HG03565 (cell line): ENCODE data around the gene RNF186.
"Not testable (repeated sequence)": the region's sequence is repeated elsewhere in the genome, so short reads cannot be mapped to it uniquely, and the experiment has no call there.

Experiments
- ATAC-seq: cut with Tn5 transposase; IDR thresholded peaks from one replicate; pipeline ENCODE4 v1.9.1; 2021; ENCODE audit warnings: mild to moderate bottlenecking, moderate library complexity; ENCODE audit not compliant: unreplicated experiment

Gene RNF186

DNA sequence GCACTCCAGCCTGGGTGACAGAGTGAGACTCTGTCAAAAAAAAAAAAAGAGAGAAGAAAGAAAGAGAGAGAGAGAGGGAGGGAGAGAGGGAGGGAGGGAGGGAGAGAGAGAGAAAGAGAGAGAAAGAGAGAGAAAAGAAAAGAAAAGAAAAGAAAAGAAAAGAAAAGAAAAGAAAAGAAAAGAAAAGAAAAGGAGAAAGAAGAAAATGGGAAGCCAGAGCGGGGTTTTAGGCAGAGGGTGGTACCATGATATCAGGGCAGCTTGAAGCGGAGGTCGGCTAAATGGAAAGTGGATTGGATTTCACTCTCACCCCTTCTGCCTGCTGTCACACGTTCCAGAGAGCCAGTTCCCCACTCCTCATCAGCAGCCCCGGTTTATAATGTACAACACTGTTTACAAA lies 17.3 kb downstream of the RNF186 start:
- ATAC-seq, result no peak

DNA sequence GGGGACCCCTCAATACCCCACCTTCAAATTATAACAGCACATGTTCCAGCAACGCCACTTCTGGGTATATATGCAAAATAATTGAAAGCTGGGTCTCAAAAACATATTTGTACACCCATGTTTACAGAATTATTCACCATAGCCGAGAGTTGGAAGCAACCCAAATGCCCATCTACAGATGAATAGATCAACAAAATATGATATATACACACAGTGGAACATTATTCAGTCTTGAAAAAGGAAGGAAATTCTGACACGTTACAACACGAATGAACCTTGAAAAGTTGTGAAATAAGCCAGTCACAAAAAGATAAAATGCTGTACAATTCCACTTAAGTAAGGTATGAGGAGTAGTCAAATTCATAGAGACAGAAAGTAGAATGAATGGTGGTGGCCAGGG lies 20.5 kb downstream of the RNF186 start:
- ATAC-seq, result no peak

DNA sequence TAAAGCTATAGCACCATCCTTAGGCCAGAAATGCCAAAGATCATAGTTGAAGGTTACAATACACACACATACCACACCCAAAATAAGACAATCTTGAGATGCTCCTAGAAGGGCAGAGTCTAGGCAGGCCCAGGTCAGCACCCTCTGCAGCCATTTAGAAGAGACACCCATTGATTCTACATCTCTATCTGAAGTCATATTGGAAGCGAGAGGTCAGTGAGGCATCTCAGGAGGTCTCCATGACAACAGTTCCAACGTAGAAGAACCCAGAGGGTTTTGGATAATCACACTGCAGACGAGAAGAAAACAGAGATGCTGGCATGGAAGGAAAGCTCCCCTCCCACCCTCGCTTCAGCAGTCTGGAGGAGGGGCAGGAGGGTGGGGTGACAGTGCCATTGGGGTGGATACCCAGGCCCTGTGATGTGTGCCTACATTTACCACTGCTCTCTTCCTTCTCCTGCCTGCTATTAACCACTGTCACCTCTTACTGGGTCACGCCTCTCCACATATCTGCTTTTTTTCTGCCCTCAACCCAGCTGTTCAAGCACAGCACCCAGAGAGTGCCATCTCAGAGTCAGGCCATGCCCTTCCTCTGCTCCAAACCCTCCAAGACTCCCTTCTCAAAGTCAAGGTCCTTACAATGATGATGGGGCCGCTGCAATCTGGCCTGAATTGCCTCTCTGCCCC lies 21.6 kb downstream of the RNF186 start:
- no peak for ATAC-seq

DNA sequence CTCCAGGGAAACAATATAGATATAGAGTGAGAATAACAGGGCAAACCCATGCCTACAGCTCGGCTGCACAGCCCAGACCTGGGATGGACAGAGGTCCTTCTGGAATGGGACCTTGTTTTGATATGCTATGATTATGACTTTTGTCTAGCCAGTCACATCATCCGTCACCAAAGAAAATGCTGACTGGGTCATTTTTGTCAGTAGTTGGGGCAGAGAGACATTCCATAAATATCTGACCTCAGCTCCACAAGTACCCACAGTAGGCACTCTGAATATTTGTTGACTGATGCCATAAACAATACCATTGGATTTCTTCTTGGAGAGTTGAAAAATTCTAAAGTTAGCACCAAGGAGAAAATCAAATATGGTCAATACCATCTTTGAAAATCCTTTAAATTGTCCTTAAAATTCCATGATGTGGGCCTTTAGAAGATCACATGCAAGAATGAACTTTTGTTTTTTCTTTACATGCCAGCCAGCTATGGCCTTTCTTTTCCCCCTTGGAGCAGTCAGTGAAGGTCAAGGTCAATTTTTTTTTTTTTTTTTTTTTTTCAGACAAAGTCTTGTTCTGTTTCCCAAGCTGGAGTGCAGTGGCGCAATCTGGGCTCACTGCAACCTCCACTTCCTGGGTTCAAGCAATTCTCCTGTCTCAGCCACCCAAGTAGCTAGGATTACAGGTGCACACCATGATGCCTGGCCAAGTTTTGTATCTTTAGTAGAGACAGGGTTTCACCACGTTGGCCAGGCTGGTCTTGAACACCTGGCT lies 22.7 kb downstream of the RNF186 start:
- ATAC-seq, result no peak

DNA sequence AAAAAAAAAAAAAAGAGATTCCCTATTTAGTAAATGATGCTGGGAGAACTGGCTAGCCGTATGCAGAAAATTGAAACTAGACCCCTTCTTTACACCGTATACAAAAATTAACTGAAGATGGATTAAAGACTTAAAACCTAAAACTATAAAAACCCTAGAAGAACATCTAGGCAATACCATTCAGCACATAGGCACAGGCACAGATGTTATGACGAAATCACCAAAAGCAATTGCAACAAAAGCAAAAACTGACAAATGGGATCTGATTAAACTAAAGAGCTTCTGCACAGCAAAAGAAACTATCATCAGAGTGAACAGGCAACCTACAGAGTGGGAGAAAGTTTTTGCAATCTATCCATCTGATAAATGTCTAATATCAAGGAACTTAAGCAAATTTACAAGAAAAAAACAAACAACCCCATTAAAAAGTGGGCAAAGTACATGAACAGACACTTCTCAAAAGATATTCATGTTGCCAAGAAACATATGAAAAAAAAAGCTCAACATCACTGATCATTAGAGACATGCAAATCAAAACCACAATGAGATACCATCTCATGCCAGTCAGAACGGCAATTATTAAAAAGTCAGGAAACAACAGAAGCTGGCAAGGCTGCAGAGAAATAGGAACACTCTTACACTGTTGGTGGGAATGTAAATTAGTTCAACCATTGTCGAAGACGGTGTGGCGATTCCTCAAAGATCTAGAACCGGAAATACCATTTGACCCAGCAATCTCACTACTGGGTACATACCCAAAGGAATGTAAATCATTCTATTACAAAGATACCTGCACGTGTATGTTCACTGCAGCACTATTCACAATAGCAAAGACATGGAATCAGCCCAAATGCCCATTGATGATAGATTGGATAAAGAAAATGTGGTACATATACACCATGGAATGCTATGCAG lies 24.8 kb downstream of the RNF186 start:
- ATAC-seq, result not testable (repeated sequence)

DNA sequence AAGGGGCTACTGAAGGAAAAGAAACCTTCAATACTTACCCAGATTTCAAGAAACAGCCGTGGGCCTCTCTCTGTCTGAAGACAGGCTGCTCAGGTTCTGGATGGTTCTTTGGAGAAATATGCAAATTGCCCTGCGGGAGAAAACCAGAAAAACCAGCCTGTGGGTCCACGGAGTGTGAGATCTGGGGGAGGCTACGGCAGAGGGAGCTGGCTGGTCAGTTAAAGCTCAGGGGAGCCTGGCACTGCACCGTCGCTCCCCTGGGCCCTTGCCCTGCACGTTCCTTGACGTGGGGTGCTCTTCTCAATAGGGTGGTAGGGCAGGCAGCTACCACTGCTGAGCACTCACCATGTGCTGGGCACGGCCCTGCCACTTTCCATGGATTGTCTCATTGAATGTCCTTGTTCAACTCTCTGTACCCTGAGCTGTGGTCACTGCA lies 28.1 kb downstream of the RNF186 start:
- ATAC-seq, result no peak

DNA sequence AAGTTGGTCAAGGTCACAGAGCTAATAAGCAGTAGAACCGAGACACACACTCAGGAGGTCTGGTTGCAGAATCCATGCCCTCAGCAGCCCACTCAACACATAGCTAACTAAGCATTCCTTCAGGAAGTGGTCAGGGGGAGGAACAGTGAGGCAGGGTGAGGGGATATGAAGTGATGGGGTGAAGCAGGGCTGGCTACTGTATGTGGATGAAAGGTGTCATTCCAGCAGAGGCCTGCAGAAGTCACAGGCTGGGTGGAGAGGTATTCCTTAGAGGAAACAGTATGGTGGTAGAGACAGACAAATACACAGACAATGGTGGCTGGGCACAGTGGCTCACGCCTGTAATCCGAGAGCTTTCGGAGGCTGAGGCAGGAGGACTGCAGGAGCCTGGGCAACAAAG lies 29.4 kb downstream of the RNF186 start:
- ATAC-seq, result no peak

DNA sequence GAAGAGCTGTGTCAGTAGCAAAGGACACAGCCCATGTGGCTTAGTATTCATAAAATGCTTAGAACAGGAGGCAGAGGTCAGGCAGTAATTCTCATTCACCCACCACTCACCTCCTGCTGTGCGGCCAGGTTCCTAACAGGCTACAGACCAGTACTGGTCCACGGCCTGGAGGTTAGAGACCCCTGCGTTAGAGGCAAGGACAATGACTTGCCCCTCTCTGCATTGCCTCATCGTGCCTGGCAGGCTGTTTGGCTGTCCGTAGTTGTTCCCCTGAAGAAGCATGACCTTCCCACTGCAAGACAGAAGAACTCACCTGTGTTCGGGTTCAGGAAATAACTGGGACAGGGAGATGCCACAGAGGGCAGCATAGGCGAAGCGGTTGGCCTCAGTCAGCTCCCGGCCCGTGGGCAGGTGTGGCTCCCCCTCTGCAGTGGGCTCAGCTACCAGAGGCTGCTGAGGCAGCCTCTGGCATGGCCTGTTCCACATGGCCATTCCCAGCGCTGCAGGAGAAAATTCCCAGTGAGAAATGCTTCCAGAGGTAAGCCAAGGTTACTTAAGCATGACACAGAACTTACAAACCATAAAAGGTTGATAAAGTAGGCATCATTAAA lies 34.7 kb downstream of the RNF186 start:
- ATAC-seq, result no peak

DNA sequence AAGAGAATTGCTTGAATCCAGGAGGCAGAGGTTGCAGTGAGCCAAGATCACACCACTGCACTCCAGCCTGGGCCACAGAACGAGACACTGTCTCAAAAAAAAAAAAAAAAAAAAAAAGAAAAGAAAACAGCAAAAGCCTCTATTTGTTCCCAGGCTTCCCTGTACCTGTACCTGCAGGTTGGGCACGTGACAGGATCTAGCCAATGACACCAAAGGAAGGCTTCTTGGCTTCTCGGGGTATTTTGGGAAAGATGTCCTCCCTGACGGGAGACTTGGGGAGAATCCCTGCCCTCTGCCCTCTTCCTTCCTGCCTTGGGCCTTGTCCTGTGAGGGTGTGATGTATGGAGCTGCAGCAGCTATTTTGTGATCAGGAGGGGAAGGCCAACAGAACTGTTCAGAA lies 38.1 kb downstream of the RNF186 start:
- ATAC-seq, result no peak

DNA sequence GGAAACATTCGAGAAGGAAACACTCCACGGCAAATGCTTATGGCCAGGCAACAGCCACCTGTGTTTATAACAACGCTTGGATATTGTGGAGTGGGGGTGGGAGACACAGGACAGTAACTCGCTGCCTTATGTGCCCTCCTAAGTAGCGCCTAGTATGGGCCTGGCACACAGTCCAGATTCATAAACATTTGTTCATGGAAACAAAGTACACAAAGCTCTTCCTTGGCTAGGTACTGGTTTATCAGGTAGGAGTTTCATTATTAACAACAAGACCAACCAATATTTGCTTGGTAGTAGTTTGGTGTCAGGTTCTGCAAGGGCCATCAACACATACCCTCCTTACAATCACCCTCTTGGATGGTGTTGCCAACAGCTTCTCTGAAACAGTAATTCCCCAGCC lies 38.8 kb downstream of the RNF186 start:
- no peak for ATAC-seq

DNA sequence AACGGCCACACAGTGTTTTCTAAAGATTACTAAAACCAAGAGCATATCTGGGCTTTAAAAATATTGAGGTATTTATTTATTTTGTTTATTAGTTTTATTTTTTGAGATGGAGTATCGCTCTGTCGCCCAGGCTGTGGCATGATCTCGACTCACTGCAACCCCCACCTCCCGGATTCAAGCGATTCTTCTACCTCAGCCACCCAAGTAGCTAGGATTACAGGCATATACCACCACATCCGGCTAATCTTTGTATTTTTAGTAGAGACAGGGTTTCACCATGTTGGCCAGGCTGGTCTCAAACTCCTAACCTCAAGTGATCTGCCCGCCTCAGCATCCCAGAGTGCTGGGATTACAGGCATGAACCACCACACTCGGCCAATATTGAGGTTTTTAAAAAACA lies 39.3 kb downstream of the RNF186 start:
- no peak for ATAC-seq

DNA sequence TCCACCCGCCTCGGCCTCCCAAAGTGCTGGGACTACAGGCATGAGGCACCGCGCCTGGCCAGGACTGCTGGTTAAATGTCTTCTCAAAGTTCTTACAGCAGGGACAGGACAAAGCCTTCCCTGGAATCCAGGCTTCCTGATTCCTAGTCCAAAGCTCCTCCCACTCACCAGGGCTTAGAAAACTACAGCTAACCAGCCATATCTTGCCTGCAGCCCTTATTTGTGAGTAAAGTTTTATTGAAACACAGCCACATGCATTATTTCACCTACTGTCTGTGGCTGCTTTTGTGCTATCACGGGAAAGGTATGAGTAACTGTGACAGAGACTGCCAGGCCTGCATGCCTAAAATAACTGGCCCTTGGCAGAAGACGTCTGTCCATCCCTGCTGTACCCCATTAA lies 39.8 kb downstream of the RNF186 start:
- ATAC-seq, result no peak

DNA sequence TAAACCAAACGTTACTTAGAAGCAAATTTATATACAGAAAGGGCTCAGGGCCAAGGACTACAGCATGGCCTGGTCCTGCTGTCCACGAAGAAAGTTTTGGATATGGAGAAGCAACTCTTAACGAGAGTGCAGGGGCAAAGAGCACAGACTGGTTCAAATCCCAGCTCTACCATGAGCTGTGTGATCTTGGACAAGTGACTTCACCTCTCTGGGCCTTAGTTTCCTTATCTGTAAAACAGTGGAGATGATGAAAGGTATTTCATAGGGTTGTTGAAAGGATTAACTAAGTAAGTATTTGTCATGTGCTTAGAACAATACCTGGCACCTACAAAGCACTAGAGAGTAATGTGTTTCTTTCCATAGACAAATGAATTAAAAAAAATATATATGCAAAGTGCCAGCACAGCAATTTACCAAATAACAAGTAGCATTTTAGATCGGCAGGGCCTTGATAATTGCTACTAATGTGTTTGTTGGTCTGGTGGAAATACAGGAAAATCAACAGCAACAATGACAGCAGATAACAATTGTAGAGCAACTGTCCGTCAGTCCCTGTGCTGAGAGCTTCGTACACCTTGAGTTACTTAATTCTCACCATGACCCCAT lies 40.8 kb downstream of the RNF186 start:
- ATAC-seq, result no peak

DNA sequence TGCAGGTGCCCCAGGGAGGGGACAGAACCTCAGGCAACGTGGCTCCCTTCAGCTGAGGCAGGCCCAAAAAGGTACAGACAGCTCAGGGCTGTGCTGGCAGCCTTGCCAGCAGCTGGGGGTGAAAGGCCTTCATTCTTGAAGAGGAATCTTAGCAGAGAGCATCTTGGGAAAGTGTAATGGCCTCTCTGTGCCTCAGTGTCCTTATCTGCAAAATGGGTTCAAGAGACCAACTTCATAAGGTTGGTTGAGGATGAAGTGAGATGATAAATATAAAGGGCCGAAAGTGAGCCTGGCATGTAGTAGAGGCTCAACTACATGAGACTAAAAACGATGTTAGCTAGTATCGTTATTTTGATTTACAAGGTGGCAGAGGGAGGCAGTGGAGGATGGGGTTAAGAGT lies 41.6 kb downstream of the RNF186 start:
- no peak for ATAC-seq

DNA sequence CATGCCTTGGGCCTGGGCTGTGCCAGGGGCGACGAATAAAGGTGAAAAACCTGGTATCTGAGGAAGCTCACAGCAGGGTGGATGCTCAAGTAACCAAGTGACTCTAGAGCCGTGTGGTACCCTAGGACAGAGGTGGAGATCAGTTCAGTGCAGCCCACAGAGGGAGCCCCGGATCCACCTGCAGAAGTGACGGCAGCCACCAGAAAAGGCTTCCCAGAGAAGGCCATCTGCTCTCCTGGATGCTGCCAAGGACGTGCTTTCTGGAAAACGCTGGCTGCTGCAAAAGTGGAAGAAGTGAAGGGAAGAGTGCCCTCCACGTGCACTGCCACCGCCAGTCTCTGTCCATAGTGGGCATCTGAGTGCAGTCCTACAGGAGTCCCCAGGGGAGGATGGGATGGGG lies 43.0 kb downstream of the RNF186 start:
- ATAC-seq, result no peak

DNA sequence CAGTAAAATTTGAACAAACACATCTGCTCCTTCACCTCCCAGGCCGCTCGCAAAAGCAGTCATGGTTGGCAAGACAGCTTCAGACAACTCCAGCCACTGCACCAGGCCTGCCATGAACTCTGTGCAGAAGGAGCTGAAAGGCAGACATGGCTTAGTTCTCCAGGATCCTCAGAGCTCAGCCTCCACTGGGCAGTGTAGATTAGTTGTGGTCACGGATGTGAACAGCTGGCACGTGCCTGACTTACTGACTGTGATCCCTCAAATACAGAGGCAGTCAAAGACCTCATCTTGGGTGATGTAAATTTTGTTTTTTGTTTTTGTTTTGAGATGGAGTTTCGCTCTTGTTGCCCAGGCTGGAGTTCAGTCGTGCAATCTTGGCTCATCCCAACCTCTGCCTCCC lies 43.7 kb downstream of the RNF186 start:
- ATAC-seq, result no peak

DNA sequence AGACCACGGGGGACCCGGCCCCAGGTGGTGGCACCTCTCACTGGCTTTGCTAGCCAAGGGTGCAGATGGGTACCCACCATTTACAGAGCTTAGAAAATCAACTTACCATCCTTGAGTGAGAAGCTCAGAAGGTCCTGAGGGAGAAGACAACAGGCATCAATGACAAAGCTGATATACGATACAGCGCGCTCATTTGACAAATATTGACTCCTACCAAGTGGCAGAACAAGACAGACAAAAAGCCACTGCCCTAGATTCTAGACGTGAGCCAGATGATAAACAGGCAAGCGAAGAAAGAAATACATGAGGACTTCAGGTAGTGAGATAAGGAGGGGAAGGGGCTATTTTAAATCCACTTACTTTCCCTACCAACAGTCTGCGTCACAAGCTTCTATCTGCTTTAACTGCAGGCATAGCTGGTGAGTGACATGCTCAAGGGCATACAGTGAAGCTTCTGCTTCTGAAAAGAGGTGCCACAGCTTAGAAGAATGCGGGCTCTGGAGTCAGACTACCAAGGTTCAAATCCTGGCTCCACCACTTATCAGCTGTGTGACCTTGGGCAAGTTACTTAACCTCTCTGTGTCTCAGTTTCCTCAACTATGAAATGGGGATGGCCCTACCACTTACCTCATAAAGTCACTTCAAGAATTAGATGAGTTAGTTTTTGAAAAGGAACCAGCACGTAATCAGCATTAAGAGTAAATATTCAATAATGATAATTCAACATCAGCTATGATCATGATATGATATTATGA lies 44.5 kb downstream of the RNF186 start:
- ATAC-seq, result no peak

DNA sequence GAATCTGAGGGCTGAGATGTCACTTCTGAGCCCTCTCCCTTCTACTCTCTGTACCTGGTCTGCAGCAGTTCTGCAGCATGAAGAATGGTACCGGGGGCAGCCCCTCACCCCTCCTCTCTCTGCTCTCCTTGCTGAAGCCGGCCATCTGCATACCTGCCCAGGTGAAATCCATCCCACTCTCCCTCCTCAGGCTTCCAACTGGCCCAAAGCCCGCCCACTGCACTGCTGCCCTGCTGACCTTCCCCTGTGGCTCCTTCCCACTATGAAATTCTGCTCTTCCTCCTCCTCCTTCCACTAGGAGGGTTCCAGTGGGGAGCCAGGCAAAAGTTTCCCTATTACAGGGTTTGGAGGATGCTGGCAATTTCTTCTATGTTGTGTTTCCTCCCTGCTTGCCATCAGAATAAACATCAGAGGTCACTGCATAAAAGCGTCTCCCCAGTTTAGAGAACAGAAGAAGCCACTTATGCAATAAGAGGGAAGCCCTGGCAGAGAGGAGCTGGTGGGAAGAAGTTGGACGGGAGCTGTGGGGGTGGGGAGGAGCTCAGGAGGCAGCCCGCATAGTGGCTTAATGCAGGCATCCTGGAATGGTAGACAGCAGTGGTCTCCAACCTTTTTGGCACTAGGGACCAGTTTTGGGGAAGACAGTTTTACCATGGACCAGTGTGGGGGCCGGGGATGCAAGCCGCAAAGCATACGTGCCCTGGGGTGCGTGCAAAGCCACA lies 45.7 kb downstream of the RNF186 start:
- no peak for ATAC-seq
